ENCODE data around the gene ZCCHC18.
A peak's percentile ranks its signal among the peaks of the same experiment; 100 is the strongest.
"Not testable (repeated sequence)": the region's sequence is repeated elsewhere in the genome, so short reads cannot be mapped to it uniquely, and the experiment has no call there.

Gene ZCCHC18

GRCh38 chrX:104112326-104112951 lies at the start of gene ZCCHC18:
Gene ZCCHC18 (plus strand): TSS chrX:104112523. CDS start chrX:104114112, 1,589 bp downstream.
- peak within 1 kb of the TSS; percentile 67 for H3K4me3 ChIP-seq (ENCODE audit: low read depth, low read length)
- ChIA-PET POLR2A (interaction anchor here (0.7 to 1.7 kb wide), 2 partner anchors 24 to 267 kb away, joined by 5 to 6 read pairs; no protein-coding TSS in a partner anchor), CTCF (interaction anchor here (1.2 to 2.9 kb wide), 7 partner anchors 13 to 421 kb away, joined by 3 to 21 read pairs (median 5); no protein-coding TSS in a partner anchor)
- no peak for TF ChIP-seq CTCF (IDR thresholded peaks at IDR 0.05; ENCODE audit: insufficient read depth, low read length, missing control alignments)
- DNase-seq (ENCODE audit: low read depth, low spot score): no peak

GRCh38 chrX:104062636-104063035 lies 49.7 kb upstream of the ZCCHC18 start:
- CTCF ChIA-PET; DNase-seq (ENCODE audit: low read depth, low spot score); H3K4me3 ChIP-seq (ENCODE audit: low read depth, low read length); POLR2A ChIA-PET: not testable (repeated sequence)

- CTCF ChIA-PET; H3K4me3 ChIP-seq (ENCODE audit: low read depth, low read length); DNase-seq (ENCODE audit: low read depth, low spot score); POLR2A ChIA-PET: not testable (repeated sequence)
These were observed 36.4 kb upstream of the ZCCHC18 start, which contains the start of gene TMSB15C for GRCh38 chrX:104075778-104076445. Gene TMSB15C (minus strand): TSS chrX:104076236.

- DNase-seq (ENCODE audit: low read depth, low spot score); POLR2A ChIA-PET; CTCF ChIA-PET; H3K4me3 ChIP-seq (ENCODE audit: low read depth, low read length): not testable (repeated sequence)
These were observed 34.5 kb upstream of the ZCCHC18 start for GRCh38 chrX:104077854-104078253.

- no peak overlapping the region for H3K4me3 ChIP-seq (ENCODE audit: low read depth, low read length)
- ChIA-PET POLR2A (no interaction called here), CTCF (interaction anchor here (1.0 to 2.0 kb wide), 2 partner anchors 15 to 52 kb away, joined by 3 to 4 read pairs; no protein-coding TSS in a partner anchor)
- TF ChIP-seq CTCF (IDR thresholded peaks at IDR 0.05; ENCODE audit: insufficient read depth, low read length, missing control alignments): no peak
- no peak for DNase-seq (ENCODE audit: low read depth, low spot score)
These were observed 28.3 kb upstream of the ZCCHC18 start for GRCh38 chrX:104084063-104084462.

- ChIA-PET CTCF (interaction anchor here (1.0 to 2.0 kb wide), 2 partner anchors 14 to 52 kb away, joined by 3 to 4 read pairs; no protein-coding TSS in a partner anchor), POLR2A (no interaction called here)
- TF ChIP-seq CTCF (IDR thresholded peaks at IDR 0.05; ENCODE audit: insufficient read depth, low read length, missing control alignments): no peak
- no peak overlapping the region for H3K4me3 ChIP-seq (ENCODE audit: low read depth, low read length)
- no peak for DNase-seq (ENCODE audit: low read depth, low spot score)
These were observed 27.6 kb upstream of the ZCCHC18 start for GRCh38 chrX:104084534-104085277.

- H3K4me3 ChIP-seq (ENCODE audit: low read depth, low read length): no peak overlapping the region
- CTCF ChIA-PET: interaction anchor here (2.0 kb wide), 1 partner anchor 14 kb away, joined by 4 read pairs; no protein-coding TSS in a partner anchor
- no peak for TF ChIP-seq CTCF (IDR thresholded peaks at IDR 0.05; ENCODE audit: insufficient read depth, low read length, missing control alignments)
- no peak for DNase-seq (ENCODE audit: low read depth, low spot score)
- POLR2A ChIA-PET: no interaction called here
These were observed 26.8 kb upstream of the ZCCHC18 start for GRCh38 chrX:104085477-104085876.
